ENCODE measurements around the gene CRADD.

The CRADD gene

GRCh38 chr12:93892423-93893268, 215.5 kb downstream of the CRADD start:
- no peak for FAIRE-seq
- DNase-seq (ENCODE audit: low spot score): no peak

GRCh38 chr12:93894391-93895088, 217.4 kb downstream of the CRADD start:
- DNase-seq (ENCODE audit: low spot score) (no peak), FAIRE-seq (no peak)

GRCh38 chr12:93895089-93895445, 217.9 kb downstream of the CRADD start:
- no peak for FAIRE-seq
- no peak for DNase-seq (ENCODE audit: low spot score)

GRCh38 chr12:93896427-93896826, 219.3 kb downstream of the CRADD start:
- DNase-seq (ENCODE audit: low spot score): no peak

GRCh38 chr12:93896952-93897351, 219.8 kb downstream of the CRADD start:
- DNase-seq (ENCODE audit: low spot score): no peak
- no peak for FAIRE-seq

More at GRCh38 chr12:93896427-93896826, 219.3 kb downstream of the CRADD start:
- no peak for FAIRE-seq

- FAIRE-seq: no peak
- DNase-seq (ENCODE audit: low spot score): no peak
Measured at GRCh38 chr12:93901739-93902138, 224.6 kb downstream of the CRADD start.

- DNase-seq (ENCODE audit: low spot score) (no peak), FAIRE-seq (no peak)
Measured at GRCh38 chr12:93902192-93902591, 225.0 kb downstream of the CRADD start.

- FAIRE-seq: no peak
Measured at GRCh38 chr12:93902736-93903562, 225.8 kb downstream of the CRADD start.

GRCh38 chr12:93904124-93904523, 226.9 kb downstream of the CRADD start:
- DNase-seq (ENCODE audit: low spot score) (no peak), FAIRE-seq (no peak)

More at GRCh38 chr12:93902736-93903562, 225.8 kb downstream of the CRADD start:
- peak; percentile 54 for DNase-seq (ENCODE audit: low spot score)

GRCh38 chr12:93908264-93908663, 231.1 kb downstream of the CRADD start:
- no peak for FAIRE-seq

GRCh38 chr12:93908846-93909567, 231.8 kb downstream of the CRADD start:
- no peak for DNase-seq (ENCODE audit: low spot score)
- FAIRE-seq: no peak

More at GRCh38 chr12:93908264-93908663, 231.1 kb downstream of the CRADD start:
- no peak for DNase-seq (ENCODE audit: low spot score)

GRCh38 chr12:93911396-93911795, 234.2 kb downstream of the CRADD start:
- FAIRE-seq: no peak
- no peak for DNase-seq (ENCODE audit: low spot score)

- DNase-seq (ENCODE audit: low spot score): no peak
- no peak for FAIRE-seq
Measured at GRCh38 chr12:93912086-93912733, 235.0 kb downstream of the CRADD start.

GRCh38 chr12:93913845-93914244, 236.7 kb downstream of the CRADD start:
- DNase-seq (ENCODE audit: low spot score) (no peak), FAIRE-seq (no peak)

GRCh38 chr12:93914281-93914680, 237.1 kb downstream of the CRADD start:
- FAIRE-seq: no peak
- DNase-seq (ENCODE audit: low spot score): no peak

GRCh38 chr12:93915411-93915810, 238.2 kb downstream of the CRADD start:
- DNase-seq (ENCODE audit: low spot score) (no peak), FAIRE-seq (no peak)

GRCh38 chr12:93916402-93916801, 239.2 kb downstream of the CRADD start:
- no peak for DNase-seq (ENCODE audit: low spot score)
- no peak for FAIRE-seq

GRCh38 chr12:93918262-93918661, 241.1 kb downstream of the CRADD start:
- FAIRE-seq (no peak), DNase-seq (ENCODE audit: low spot score) (no peak)

- no peak for FAIRE-seq
- no peak for DNase-seq (ENCODE audit: low spot score)
Measured at GRCh38 chr12:93918900-93919299, 241.7 kb downstream of the CRADD start.

GRCh38 chr12:93921521-93921920, 244.3 kb downstream of the CRADD start:
- DNase-seq (ENCODE audit: low spot score) (no peak), FAIRE-seq (no peak)

- no peak for DNase-seq (ENCODE audit: low spot score)
- FAIRE-seq: no peak
Measured at GRCh38 chr12:93922583-93923006, 245.4 kb downstream of the CRADD start.

All from RCC 7860 (cell line).